SIG-M5 treated with dmso at 0.1 percent for 504 hours (cell line): ENCODE measurements around the gene RRAGB.
"Not testable (repeated sequence)": the region's sequence is repeated elsewhere in the genome, so short reads cannot be mapped to it uniquely, and the experiment has no call there.

Source experiments
- DNase-seq: peaks from one replicate; lab custom pipeline; 2025; ENCODE audit not compliant: unreplicated experiment; lab: John Stamatoyannopoulos, UW

Gene RRAGB

DNA sequence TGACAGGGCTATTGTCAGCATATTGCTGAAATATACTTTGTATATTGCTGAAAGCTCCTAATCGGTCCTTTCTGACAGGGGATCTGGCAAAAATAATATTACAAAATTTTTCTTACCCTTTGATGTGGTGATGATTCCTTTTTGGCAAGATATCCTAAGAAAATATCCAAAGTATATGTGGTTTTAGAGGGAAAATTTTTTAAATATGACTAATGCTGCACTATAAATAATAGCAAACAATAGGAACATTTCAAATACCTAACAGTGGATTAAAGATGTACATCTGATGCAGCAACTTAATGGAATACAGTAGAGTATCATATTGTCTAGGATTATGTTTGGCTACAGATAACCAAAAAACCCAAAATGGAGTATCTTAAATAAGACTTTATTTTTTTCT, 49.6 kb downstream of the RRAGB start:
- DNase-seq: no peak

DNA sequence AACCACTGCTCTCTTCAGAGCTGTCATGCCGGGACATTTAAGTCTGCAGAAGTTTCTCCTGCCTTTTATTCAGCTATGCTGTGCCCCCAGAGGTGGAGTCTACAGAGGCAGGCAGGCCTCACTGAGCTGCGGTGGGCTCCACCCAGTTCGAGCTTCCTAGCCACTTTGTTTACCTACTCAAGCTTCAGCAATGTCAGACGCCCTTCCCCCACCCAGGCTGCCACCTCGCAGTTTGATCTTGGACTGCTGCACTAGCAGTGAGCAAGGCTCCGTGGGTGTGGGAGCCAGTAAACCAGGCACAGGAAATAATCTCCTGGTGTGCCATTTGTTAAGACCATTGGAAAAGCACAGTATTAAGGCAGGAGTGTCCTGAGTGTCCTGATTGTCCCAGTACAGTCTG, 56.9 kb downstream of the RRAGB start:
- DNase-seq: not testable (repeated sequence)

DNA sequence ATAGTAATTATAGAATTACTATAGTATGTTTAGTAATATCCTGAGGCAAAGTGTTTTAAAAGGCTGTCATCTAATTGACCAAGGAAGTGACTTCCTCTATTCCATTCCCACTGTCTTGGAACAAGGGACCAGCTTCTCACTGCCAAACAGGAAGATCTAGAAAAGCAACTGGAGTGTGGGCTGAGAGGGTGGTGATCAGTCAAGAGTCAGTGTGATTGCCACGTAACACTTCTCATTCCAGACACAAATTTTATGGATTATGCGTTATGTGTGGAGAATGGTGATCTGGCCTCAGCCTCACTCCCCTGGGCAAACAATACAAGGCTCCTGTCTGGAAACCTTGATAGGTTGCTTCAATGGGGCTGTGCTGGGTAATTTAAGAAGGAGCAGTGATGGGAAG, 60.0 kb downstream of the RRAGB start:
- no peak for DNase-seq

DNA sequence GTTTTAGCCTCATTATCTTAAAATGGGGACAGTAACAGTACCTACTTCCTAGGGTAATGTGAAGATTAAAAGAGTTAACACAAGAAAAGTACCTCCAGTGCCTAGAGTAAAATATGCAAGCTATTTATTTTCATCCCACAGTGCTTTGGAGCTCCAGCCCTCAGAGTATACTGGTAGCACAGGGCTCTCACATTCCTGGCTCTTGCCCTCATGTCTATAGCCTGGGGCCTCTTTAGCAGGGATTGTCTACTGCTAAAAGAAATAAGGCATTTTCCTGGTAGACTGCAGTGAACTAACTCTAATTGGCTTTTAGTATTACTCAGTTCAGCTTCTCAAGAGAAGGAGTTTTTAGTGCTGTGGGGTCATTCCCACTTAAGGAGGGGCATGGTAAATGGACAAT, 60.8 kb downstream of the RRAGB start:
- DNase-seq: no peak

DNA sequence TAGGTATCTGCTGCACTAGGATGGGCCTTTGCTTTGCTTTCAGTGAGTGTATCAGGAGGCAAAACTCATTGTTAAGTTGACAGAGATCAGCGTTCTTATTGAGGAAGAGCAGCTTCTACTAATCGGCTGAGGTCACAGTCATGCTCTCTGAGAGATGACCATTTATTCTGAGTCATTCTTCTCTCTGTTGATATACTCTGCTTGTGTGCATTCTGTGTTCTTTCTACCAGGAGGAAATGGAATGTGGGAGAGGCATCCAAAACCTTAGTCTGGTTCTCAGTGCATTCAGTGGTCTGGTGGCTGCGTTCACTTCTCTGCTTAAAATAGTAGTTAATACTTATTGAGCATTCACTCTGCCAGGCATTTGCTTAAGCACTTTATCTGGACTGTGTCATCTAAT, 66.2 kb downstream of the RRAGB start:
- no peak for DNase-seq

DNA sequence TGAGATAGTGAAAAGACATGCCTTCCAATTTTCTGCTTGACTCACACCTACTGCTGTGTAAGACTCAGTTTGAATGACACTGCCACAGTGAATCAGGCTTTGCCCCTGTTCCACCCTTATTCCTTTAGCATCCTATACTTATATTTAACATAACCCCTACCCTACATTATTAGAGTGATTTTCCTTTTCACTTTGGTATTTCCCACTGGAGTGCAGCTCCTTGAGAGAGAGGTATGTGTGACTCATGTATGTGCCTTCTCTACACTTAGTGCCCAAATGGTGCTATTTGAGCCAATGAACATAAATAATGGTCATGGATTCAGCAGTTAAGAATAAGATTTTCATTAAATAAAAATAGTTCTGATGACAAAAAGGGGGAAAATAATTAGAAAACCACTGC, 69.5 kb downstream of the RRAGB start:
- no peak for DNase-seq

DNA sequence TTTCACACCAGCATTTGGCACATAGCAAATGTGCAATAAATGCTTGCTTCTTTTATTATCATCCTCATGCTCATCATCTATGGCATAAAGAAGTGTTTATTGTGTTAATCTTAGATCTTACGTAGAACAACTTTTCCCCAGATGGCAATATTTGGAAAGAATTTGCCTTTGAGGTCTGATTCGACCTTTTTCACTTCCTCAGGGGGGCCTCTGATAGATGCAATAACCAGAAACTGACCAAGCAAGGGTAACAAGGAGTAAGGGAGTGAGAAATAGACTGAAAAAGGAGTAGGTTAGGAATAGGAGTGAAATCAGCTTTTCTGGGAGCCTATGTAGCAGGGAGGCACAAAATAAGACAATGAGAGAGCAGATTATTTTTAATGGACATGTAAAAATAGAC, 70.2 kb downstream of the RRAGB start:
- no peak for DNase-seq

DNA sequence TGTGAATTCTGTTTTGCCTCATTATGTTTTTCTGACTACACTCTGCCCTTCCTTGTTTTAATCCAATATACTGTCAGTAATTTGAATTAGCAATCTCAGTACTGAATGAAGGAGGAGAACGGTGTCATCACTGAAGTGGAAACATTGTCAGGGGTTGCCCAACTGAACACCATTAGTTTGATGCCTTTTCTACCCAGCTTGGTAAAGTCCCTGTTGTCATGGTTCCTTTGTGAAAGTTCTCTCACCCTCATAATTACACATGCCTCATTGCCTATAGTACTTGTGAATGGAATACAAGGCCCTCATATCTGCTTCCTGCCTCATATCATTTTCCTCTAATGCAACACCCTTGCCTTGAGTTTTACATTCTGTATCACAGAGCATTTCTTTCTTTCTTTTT, 76.9 kb downstream of the RRAGB start:
- DNase-seq: no peak

DNA sequence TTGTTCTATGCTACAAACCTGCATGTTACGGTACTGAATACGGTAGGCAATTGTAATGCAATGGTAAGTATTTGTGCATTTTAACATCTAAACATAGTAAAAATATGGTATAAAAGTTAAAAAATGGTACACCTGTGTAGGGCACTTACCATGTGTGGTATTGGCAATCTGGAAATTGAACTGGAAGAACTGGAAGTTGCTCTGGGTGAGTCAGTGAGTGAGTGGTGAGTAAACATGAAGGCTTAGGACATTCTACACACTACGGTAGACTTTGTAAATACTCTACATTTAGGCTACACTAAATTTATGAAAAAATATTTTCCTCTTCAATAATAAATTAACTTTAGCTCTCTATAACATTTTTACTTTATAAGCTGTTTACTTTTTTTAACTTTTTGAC, 78.9 kb downstream of the RRAGB start:
- no peak for DNase-seq

DNA sequence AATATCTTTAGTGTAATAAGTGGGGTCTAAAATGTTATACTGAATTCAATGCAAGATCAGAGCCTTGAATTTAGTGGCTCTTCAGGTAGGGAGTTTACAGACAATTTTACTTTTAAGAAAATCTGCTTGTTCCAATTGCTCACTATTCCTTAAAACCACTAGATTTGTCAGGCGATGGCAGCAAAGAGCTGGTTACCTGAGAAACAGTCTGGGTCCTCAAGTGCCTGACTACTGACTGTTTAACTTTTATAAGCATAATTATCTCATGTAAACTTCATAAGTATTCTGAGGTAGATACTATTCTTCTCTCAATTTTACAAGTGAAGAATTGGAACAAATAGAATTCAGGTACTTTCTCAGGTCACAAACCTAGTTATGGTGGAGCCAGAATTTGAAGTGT, 84.3 kb downstream of the RRAGB start:
- no peak for DNase-seq
